Brain microvascular endothelial cell (primary cell): ENCODE data around the gene RPL38.
A peak's percentile ranks its signal among the peaks of the same experiment; 100 is the strongest.

Experiments used
- DNase-seq: peaks from one replicate; pipeline ENCODE4 v3.0.0-alpha.2; 2020
- H3K27ac ChIP-seq: fragments of 250-450 bp; sonication (Bioruptor Pico); 2 replicates; pipeline ENCODE4 v1.5.1; 2020; ENCODE audit warnings: mild to moderate bottlenecking, moderate library complexity
- H3K27me3 ChIP-seq: fragments of 250-450 bp; sonication (Bioruptor Pico); replicated peaks from 2 replicates; pipeline ENCODE4 v1.5.1; 2020; ENCODE audit warnings: mild to moderate bottlenecking
- H3K36me3 ChIP-seq: fragments of 250-450 bp; sonication (Bioruptor Pico); replicated peaks from 2 replicates; pipeline ENCODE4 v1.5.1; 2020; ENCODE audit warnings: mild to moderate bottlenecking
- H3K4me3 ChIP-seq: 2 replicates; pipeline ENCODE4 v1.5.1; 2011; ENCODE audit warnings: low read depth, mild to moderate bottlenecking, control low read depth, low read length, moderate library complexity
- CTCF ChIP-seq: IDR thresholded peaks from 2 replicates; pipeline ENCODE4 v1.5.1; 2011; ENCODE audit warnings: low read depth, mild to moderate bottlenecking, moderate library complexity, low read length, control low read depth, inconsistent platforms; ENCODE audit errors: missing control alignments
- in situ Hi-C: cut with HindIII; loops from 2 replicates; pipeline ENCODE4 v1.10.0; 2017; ENCODE audit warnings: low sequenced_read_pairs, low pct_ligation_motif_present

Gene RPL38

GRCh38 chr17:74200112-74200511 lies 3.4 kb upstream of the RPL38 start:
- H3K27ac ChIP-seq, result no peak overlapping the region
- DNase-seq, result no peak
- H3K27me3 ChIP-seq, result peaks cover 37% of the 10 kb centered on the region
- no peak overlapping the region for H3K4me3 ChIP-seq
- H3K36me3 ChIP-seq, result peaks cover 14% of the 10 kb centered on the region
- in situ Hi-C loops, result no loop called here
- TF ChIP-seq CTCF, result no peak

DNA sequence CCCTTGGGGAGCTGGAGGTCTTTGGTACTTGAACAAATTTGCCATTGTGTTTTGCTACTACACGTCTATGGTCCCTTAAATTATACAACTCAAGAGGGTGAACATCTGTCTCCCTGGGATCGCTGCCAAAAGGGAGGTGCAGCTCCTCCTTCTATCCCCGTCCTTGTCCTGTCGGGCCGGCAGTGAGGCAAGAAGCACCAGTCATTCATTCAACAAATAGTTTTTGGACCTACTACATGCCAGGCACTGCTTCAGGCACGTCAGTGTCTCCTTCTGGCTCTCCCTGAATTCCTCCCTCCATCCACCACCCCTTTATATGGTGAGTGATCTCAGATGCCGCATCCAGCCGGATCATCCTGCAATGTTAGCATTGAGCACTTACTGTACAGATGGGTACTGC lies 2.2 kb upstream of the RPL38 start:
- Histone ChIP-seq H3K27me3 (peaks cover 27% of the 10 kb centered on the region), H3K27ac (no peak overlapping the region), H3K4me3 (no peak overlapping the region), H3K36me3 (peaks cover 25% of the 10 kb centered on the region)
- DNase-seq, result no peak
- no peak for TF ChIP-seq CTCF
- in situ Hi-C loops, result no loop called here

- no peak for DNase-seq
- Histone ChIP-seq H3K4me3 (no peak overlapping the region), H3K27me3 (peaks cover 20% of the 10 kb centered on the region), H3K27ac (no peak overlapping the region), H3K36me3 (peaks cover 29% of the 10 kb centered on the region)
- in situ Hi-C loops, result no loop called here
- no peak for TF ChIP-seq CTCF
These were observed 1.5 kb upstream of the RPL38 start for GRCh38 chr17:74201948-74202347.

DNA sequence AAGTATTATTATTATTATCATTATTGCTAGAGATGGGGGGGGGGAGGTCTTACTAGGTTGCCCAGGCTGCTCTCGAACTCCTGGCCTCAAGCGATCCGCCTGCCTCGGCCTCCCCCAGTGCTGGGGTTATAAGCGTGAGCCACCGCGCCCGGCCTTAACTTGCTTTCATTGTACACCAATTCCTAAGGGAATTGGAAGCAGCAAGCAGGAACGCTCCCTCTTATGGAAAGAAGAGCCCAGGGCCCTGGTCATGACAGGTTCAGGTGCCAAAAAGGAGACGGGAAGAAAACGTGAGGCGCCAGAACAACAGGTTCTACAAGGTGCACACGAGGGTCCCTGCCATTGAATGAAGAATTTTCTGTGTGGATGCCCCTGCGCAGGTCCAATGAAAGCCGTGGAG lies 540 bp upstream of the RPL38 start:
- in situ Hi-C loops, result no loop called here
- no peak for TF ChIP-seq CTCF
- Histone ChIP-seq H3K27me3 (peaks cover 11% of the 10 kb centered on the region), H3K4me3 (peak overlapping the region; percentile 96), H3K36me3 (peaks cover 38% of the 10 kb centered on the region), H3K27ac (no peak overlapping the region)
- no peak for DNase-seq

DNA sequence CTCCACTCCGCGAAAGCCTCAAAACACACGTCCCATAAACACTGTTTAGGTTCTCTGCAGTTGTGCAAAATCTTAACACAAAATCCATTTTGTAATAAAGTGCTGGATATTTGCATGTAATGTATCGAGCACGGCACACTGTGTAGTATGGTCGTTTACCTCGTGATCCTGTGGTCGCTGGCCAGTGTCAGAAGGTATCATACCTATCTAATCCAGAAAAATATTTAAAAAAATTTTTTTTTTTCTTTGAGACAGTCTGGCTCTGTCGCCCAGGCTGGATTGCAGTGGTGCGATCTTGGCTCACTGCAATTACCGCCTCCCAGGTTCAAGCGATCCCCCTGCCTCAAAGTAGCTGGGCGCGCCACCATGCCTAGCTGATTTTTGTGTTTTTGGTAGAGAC lies 996 bp downstream of the RPL38 start:
- peaks cover 11% of the 10 kb centered on the region for H3K27me3 ChIP-seq
- peak overlapping the region; percentile 96 for H3K4me3 ChIP-seq
- no peak for TF ChIP-seq CTCF
- peaks cover 54% of the 10 kb centered on the region for H3K36me3 ChIP-seq
- DNase-seq, result no peak
- in situ Hi-C loops, result no loop called here
- H3K27ac ChIP-seq, result peak overlapping the region; percentile 86

DNA sequence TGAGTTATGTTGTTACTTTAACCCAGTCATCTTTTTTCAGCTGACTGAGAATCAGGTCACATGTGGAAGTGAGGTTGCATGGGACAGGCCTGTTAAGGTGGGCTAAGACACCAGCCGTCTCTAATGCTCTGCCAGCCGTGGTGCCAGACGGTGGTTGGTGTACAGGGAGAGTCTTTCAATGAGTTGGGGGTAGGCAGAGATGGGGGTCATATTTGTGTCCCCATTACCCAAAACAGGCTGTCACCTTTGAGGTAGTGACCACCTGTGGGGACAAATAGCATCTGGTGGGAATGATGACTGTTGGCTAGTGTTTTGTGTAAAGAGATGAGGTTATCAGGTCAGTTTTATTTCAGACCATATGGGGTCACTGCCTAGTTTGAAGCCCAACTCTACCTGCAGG lies 1.8 kb downstream of the RPL38 start:
- H3K27me3 ChIP-seq, result peaks cover 9% of the 10 kb centered on the region
- H3K36me3 ChIP-seq, result peaks cover 62% of the 10 kb centered on the region
- no peak for DNase-seq
- no peak for TF ChIP-seq CTCF
- in situ Hi-C loops, result no loop called here
- peak overlapping the region; percentile 86 for H3K27ac ChIP-seq
- peak overlapping the region; percentile 96 for H3K4me3 ChIP-seq
